HS-27A (cell line): Measurements from ENCODE around the gene CCHCR1.
"Not testable (repeated sequence)": the region's sequence is repeated elsewhere in the genome, so short reads cannot be mapped to it uniquely, and the experiment has no call there.

Experiments used
- DNase-seq: peaks from one replicate; pipeline ENCODE4 v3.0.0-alpha.2; 2012; ENCODE audit warnings: low read depth, missing footprints

CCHCR1 gene

GRCh38 chr6:31157513-31158139 lies at the start of gene CCHCR1:
Gene CCHCR1, minus strand, starts transcription at chr6:31157802. Its CDS starts 202 bp downstream, at chr6:31157600.
- no peak for DNase-seq

- DNase-seq: no peak
Measured at GRCh38 chr6:31205638-31206037, 48.0 kb upstream of the CCHCR1 start.

- DNase-seq: no peak
Measured at GRCh38 chr6:31204751-31205145, 47.1 kb upstream of the CCHCR1 start.

GRCh38 chr6:31203345-31203979 lies 45.9 kb upstream of the CCHCR1 start:
- DNase-seq: no peak

GRCh38 chr6:31202259-31203166 lies 44.9 kb upstream of the CCHCR1 start:
- no peak for DNase-seq

GRCh38 chr6:31199105-31199452 lies 41.5 kb upstream of the CCHCR1 start:
- DNase-seq: not testable (repeated sequence)

GRCh38 chr6:31197559-31198305 lies 40.1 kb upstream of the CCHCR1 start:
- DNase-seq: peak; percentile 68

- not testable (repeated sequence) for DNase-seq
Measured at GRCh38 chr6:31196251-31197022, 38.8 kb upstream of the CCHCR1 start.

GRCh38 chr6:31195308-31195979 lies 37.8 kb upstream of the CCHCR1 start:
- DNase-seq: not testable (repeated sequence)

GRCh38 chr6:31194061-31194834 lies 36.6 kb upstream of the CCHCR1 start:
- DNase-seq: no peak

GRCh38 chr6:31193206-31193605 lies 35.6 kb upstream of the CCHCR1 start:
- no peak for DNase-seq

GRCh38 chr6:31192431-31193105 lies 35.0 kb upstream of the CCHCR1 start:
- peak; percentile 59 for DNase-seq

GRCh38 chr6:31190488-31190887 lies 32.9 kb upstream of the CCHCR1 start:
- DNase-seq: no peak

GRCh38 chr6:31189223-31189622 lies 31.6 kb upstream of the CCHCR1 start:
- DNase-seq: not testable (repeated sequence)

- no peak for DNase-seq
Measured at GRCh38 chr6:31187780-31188194, 30.2 kb upstream of the CCHCR1 start.

GRCh38 chr6:31186052-31186734 lies 28.6 kb upstream of the CCHCR1 start:
- DNase-seq: no peak

GRCh38 chr6:31185695-31186051 lies 28.1 kb upstream of the CCHCR1 start:
- not testable (repeated sequence) for DNase-seq

- not testable (repeated sequence) for DNase-seq
Measured at GRCh38 chr6:31183859-31184258, 26.3 kb upstream of the CCHCR1 start.

- not testable (repeated sequence) for DNase-seq
Measured at GRCh38 chr6:31183287-31183686, 25.7 kb upstream of the CCHCR1 start.
